HepG2 (cell line): ENCODE measurements around the gene XAB2. TPM values are rescaled to one million over a fixed set of nuclear protein-coding genes. Genes with fewer than 3 reads are reported as not detected.

Experiments
- AGO2 ChIP-seq: fragments of 200-400 bp; formaldehyde crosslinking; optimal IDR thresholded peaks from 2 replicates; pipeline ENCODE3; 2017; ENCODE audit warnings: mild to moderate bottlenecking, low read depth, low read length, moderate library complexity
- AHR ChIP-seq: IDR thresholded peaks from 2 replicates; pipeline ENCODE4 v1.6.1; 2018; ENCODE audit warnings: missing genetic modification reagents, missing compliant biosample characterization
- BCL6 ChIP-seq: IDR thresholded peaks from 2 replicates; pipeline ENCODE4 v1.6.1; 2016; ENCODE audit warnings: missing genetic modification reagents, missing compliant biosample characterization
- CBX5 ChIP-seq: sonication (generic); formaldehyde crosslinking; IDR thresholded peaks from 2 replicates; pipeline ENCODE4 v1.4.0; 2020; ENCODE audit warnings: missing genetic modification reagents, borderline replicate concordance
- GABPA ChIP-seq, 2 experiments: IDR thresholded peaks; 2 replicates each; pipeline ENCODE4 v1.6.1; 2011 to 2016; ENCODE audit warnings: low read depth in 2 of 2, low read length in 1 of 2, missing biosample characterization in 1 of 2, missing genetic modification characterization in 1 of 2
- GMEB1 ChIP-seq: sonication (generic); formaldehyde crosslinking; IDR thresholded peaks from 2 replicates; pipeline ENCODE4 v1.5.1; 2020; ENCODE audit warnings: missing genetic modification reagents, mild to moderate bottlenecking, borderline replicate concordance
- IKZF5 ChIP-seq: IDR thresholded peaks from 2 replicates; pipeline ENCODE4 v1.6.1; 2018; ENCODE audit warnings: missing genetic modification reagents, mild to moderate bottlenecking, missing compliant biosample characterization
- KDM6A ChIP-seq: IDR thresholded peaks from 2 replicates; pipeline ENCODE4 v1.6.1; 2016; ENCODE audit warnings: low read depth
- SIX1 ChIP-seq: sonication (generic); formaldehyde crosslinking; IDR thresholded peaks from 2 replicates; pipeline ENCODE4 v1.4.0; 2020; ENCODE audit warnings: missing genetic modification reagents, borderline replicate concordance
- SMAD1 ChIP-seq: sonication (generic); formaldehyde crosslinking; IDR thresholded peaks from 2 replicates; pipeline ENCODE4 v1.4.0; 2020; ENCODE audit warnings: missing genetic modification reagents, low read depth, mild to moderate bottlenecking, borderline replicate concordance
- ZBTB49 ChIP-seq: sonication (generic); formaldehyde crosslinking; IDR thresholded peaks from 2 replicates; pipeline ENCODE4 v1.4.0; 2020; ENCODE audit warnings: missing genetic modification reagents, borderline replicate concordance
- ZEB1 ChIP-seq: IDR thresholded peaks from 2 replicates; pipeline ENCODE4 v1.6.1; 2012; ENCODE audit warnings: mild to moderate bottlenecking, low read depth, inconsistent platforms; ENCODE audit not compliant: insufficient replicate concordance
- ZNF331 ChIP-seq: sonication (generic); formaldehyde crosslinking; IDR thresholded peaks from 2 replicates; pipeline ENCODE4 v1.4.0; 2020; ENCODE audit warnings: missing genetic modification reagents
- ZNF343 ChIP-seq: sonication (generic); formaldehyde crosslinking; IDR thresholded peaks from 2 replicates; pipeline ENCODE4 v1.4.0; 2020; ENCODE audit warnings: mild to moderate bottlenecking, missing genetic modification reagents
- ZNF574 ChIP-seq: sonication (generic); formaldehyde crosslinking; IDR thresholded peaks from 2 replicates; pipeline ENCODE4 v1.4.0; 2020; ENCODE audit warnings: missing genetic modification reagents
- ZNF619 ChIP-seq: sonication (generic); formaldehyde crosslinking; IDR thresholded peaks from 2 replicates; pipeline ENCODE4 v1.4.0; 2020; ENCODE audit warnings: mild to moderate bottlenecking, missing genetic modification reagents
- ZNF652 ChIP-seq: IDR thresholded peaks from 2 replicates; pipeline ENCODE4 v1.6.1; 2016; ENCODE audit warnings: low read depth, borderline replicate concordance
- ZNF670 ChIP-seq: sonication (generic); formaldehyde crosslinking; IDR thresholded peaks from 2 replicates; pipeline ENCODE4 v1.8.0; 2022; ENCODE audit warnings: mild to moderate bottlenecking, missing genetic modification reagents, borderline replicate concordance
- ZNF792 ChIP-seq: IDR thresholded peaks from 2 replicates; pipeline ENCODE4 v1.6.1; 2016
- polyA plus RNA-seq, 8 experiments: library from polyadenylated mRNA; depleted of rRNA in 3 of 8; stranded (reverse) in 7 of 8; unstranded in 1 of 8; fragments of >200 nt; fragmentation: Illumina TruSeq in 4 of 8; extraction: Trizol in 4 of 8; gene quantifications; 2 replicates each; pipeline versions ENCODE4 v1.2.1 to v1.2.3, GENCODE V29; 2011 to 2016; ENCODE audit warnings: low read depth in 4 of 8, missing spikeins in 1 of 8, mixed read lengths in 1 of 8; ENCODE audit not compliant: insufficient read depth in 1 of 8
- total RNA-seq, 5 experiments: library from RNA; depleted of rRNA; stranded (reverse); fragments of >200 nt; fragmentation: Illumina TruSeq; extraction: Trizol; gene quantifications; 2 replicates each; pipeline ENCODE4 v1.2.3, GENCODE V29; 2016; ENCODE audit warnings: low read depth in 1 of 5

XAB2 gene
- total and polyA plus RNA-seq, 2 of the 13 experiments (the other 11 are each of a cell fraction or from before 2014, with no cell fraction given) = 6.2 to 23.9 TPM

- TF ChIP-seq KDM6A = peak; percentile 74
- peak; percentile 41; the same call in 1 of the 2 replicates for TF ChIP-seq ZNF652 (CRISPR knock-in tag)
- TF ChIP-seq ZNF619 (CRISPR knock-in tag) = 0 out of 2 replicates have a peak, but pooled peaks have one; percentile 53
- peak; percentile 54; the same call in 1 of the 2 replicates for TF ChIP-seq GMEB1 (CRISPR knock-in tag)
- peak; percentile 81 for TF ChIP-seq IKZF5 (CRISPR knock-in tag)
- TF ChIP-seq ZNF574 (CRISPR knock-in tag) = peak; percentile 58
- TF ChIP-seq CBX5 (CRISPR knock-in tag) = peak; percentile 86; the same call in 1 of the 2 replicates
- peak; percentile 96; the same call in 1 of the 2 replicates for TF ChIP-seq BCL6 (CRISPR knock-in tag)
- no peak for TF ChIP-seq AGO2
- no peak for TF ChIP-seq SMAD1 (CRISPR knock-in tag)
- peak; percentile 80 for TF ChIP-seq ZNF670 (CRISPR knock-in tag)
- TF ChIP-seq SIX1 (CRISPR knock-in tag) = peak; percentile 98
- TF ChIP-seq ZBTB49 (CRISPR knock-in tag) = no peak
- no peak for TF ChIP-seq GABPA (IDR thresholded peaks at IDR 0.05; ENCODE audit: low read depth, low read length)
- TF ChIP-seq GABPA (CRISPR knock-in tag; IDR thresholded peaks at IDR 0.05; ENCODE audit: low read depth) = peak; percentile 24; the same call in 1 of the 2 replicates
- 0 out of 2 replicates have a peak, but pooled peaks have one; percentile 29 for TF ChIP-seq ZNF343 (CRISPR knock-in tag)
- TF ChIP-seq ZEB1 = peak; percentile 16
- peak; percentile 85 for TF ChIP-seq AHR
- peak; percentile 21; the same call in 1 of the 2 replicates for TF ChIP-seq ZNF792
- peak; percentile 89; the same call in 1 of the 2 replicates for TF ChIP-seq ZNF331
Measured at GRCh38 chr19:7652061-7652641, 22.8 kb upstream of the XAB2 start (continued).
